Chondrocyte (in vitro differentiated cells): Measurements from ENCODE around the gene TTLL3. TPM values are rescaled to one million over a fixed set of nuclear protein-coding genes. Genes with fewer than 3 reads are reported as not detected.

Experiments
- DNase-seq: peaks from one replicate; pipeline ENCODE4 v3.0.0; 2021; ENCODE audit warnings: mixed read lengths, low spot score
- H3K27ac Mint-ChIP-seq: one replicate; pipeline ENCODE4 v1.8.0; 2021; ENCODE audit warnings: mild to moderate bottlenecking, moderate library complexity, mixed read lengths; ENCODE audit not compliant: unreplicated experiment
- H3K27me3 Mint-ChIP-seq: 2 replicates; pipeline ENCODE4 v1.8.0; 2021; ENCODE audit warnings: low read depth, mixed read lengths
- H3K36me3 Mint-ChIP-seq: 2 replicates; pipeline ENCODE4 v1.8.0; 2021; ENCODE audit warnings: low read depth, mixed read lengths
- H3K4me1 Mint-ChIP-seq: 2 replicates; pipeline ENCODE4 v1.8.0; 2021; ENCODE audit warnings: low read depth, mild to moderate bottlenecking, mixed read lengths
- H3K4me3 Mint-ChIP-seq: one replicate; pipeline ENCODE4 v1.8.0; 2021; ENCODE audit warnings: mild to moderate bottlenecking, moderate library complexity, mixed read lengths; ENCODE audit not compliant: unreplicated experiment
- H3K9me3 Mint-ChIP-seq: 2 replicates; pipeline ENCODE4 v1.8.0; 2021; ENCODE audit warnings: low read depth, mixed read lengths
- CTCF ChIP-seq: fragments of 200-600 bp; sonication (generic); IDR thresholded peaks from 2 replicates; pipeline ENCODE4 v1.5.0; 2021; ENCODE audit warnings: antibody characterized with exemption, mild to moderate bottlenecking, moderate library complexity
- total RNA-seq: library from RNA; stranded (reverse); gene quantifications from 3 replicates; pipeline ENCODE4 v1.2.1, GENCODE V29; 2021

The TTLL3 gene
- total RNA-seq, 1 donor from 2014 or later = 38.7 TPM

DNA sequence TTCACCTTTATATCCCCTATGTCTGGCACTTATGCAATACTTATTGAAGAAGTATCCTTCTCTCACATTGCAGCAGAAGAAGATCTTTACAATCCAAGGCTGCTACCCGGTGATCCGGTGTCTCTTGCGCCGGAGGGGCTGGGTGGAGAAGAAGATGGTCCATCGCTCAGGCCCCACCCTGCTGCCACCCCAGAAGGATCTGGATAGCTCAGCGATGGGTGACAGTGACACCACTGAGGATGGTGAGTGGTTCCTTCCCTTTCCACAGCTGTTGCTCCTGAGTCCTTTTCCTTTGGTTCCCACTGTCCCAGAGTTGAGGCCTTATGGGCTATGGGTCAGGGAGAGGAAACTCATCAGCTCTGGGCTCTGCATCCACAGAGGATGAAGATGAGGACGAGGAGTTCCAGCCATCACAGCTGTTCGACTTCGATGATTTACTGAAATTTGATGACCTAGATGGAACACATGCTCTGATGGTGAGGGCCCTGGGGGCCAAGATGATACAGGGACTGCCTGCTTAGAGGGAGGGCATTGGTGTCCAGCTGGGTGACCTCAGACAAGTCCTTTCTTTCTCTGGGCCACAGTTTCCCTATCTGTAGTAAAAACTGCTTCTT is 2.9 kb downstream of the TTLL3 start:
- H3K9me3 Mint-ChIP-seq = no peaks in the 10 kb centered on the region
- no peak overlapping the region for H3K27ac Mint-ChIP-seq
- no peak for DNase-seq
- no peaks in the 10 kb centered on the region for H3K27me3 Mint-ChIP-seq
- TF ChIP-seq CTCF = no peak
- peaks cover 30% of the 10 kb centered on the region for H3K4me1 Mint-ChIP-seq
- no peak overlapping the region for H3K4me3 Mint-ChIP-seq
- H3K36me3 Mint-ChIP-seq = peaks cover 3% of the 10 kb centered on the region

GRCh38 chr3:9815986-9816385 is 5.9 kb downstream of the TTLL3 start:
- H3K9me3 Mint-ChIP-seq = no peaks in the 10 kb centered on the region
- DNase-seq = peak; percentile 83
- no peaks in the 10 kb centered on the region for H3K27me3 Mint-ChIP-seq
- H3K36me3 Mint-ChIP-seq = peaks cover 7% of the 10 kb centered on the region
- H3K27ac Mint-ChIP-seq = no peak overlapping the region
- TF ChIP-seq CTCF = no peak
- H3K4me3 Mint-ChIP-seq = no peak overlapping the region
- H3K4me1 Mint-ChIP-seq = peaks cover 8% of the 10 kb centered on the region

DNA sequence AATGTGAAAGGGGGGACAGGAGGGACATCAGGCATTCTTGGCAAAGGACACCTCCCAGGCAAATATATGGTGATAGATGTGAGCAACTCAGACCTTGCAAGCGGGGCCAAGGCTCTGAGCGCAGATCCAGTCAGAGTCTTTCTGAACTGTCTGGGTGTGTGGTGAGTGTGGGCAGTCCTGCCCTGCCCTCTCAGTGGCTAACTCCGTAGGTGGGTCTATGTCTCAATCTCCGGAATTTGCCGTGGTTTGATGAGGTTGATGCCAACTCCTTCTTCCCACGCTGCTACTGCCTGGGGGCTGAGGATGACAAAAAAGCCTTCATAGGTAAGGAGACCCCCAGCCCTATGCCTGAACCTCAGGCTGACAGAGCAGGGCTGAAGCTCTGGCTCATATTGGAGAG is 7.4 kb downstream of the TTLL3 start:
- H3K4me3 Mint-ChIP-seq = no peak overlapping the region
- peak; percentile 14 for DNase-seq
- H3K27ac Mint-ChIP-seq = peak overlapping the region; percentile 8
- peaks cover 7% of the 10 kb centered on the region for H3K36me3 Mint-ChIP-seq
- no peaks in the 10 kb centered on the region for H3K4me1 Mint-ChIP-seq
- TF ChIP-seq CTCF = no peak
- no peaks in the 10 kb centered on the region for H3K27me3 Mint-ChIP-seq
- no peaks in the 10 kb centered on the region for H3K9me3 Mint-ChIP-seq

GRCh38 chr3:9818666-9819335 is 8.7 kb downstream of the TTLL3 start:
- Mint-ChIP-seq H3K27ac (no peak overlapping the region), H3K9me3 (no peaks in the 10 kb centered on the region), H3K4me1 (no peaks in the 10 kb centered on the region), H3K36me3 (peaks cover 4% of the 10 kb centered on the region), H3K27me3 (no peaks in the 10 kb centered on the region), H3K4me3 (no peak overlapping the region)
- no peak for TF ChIP-seq CTCF
- DNase-seq = peak; percentile 60

GRCh38 chr3:9820543-9820942 is 10.5 kb downstream of the TTLL3 start:
- no peaks in the 10 kb centered on the region for H3K27me3 Mint-ChIP-seq

More at GRCh38 chr3:9820543-9820942, 10.5 kb downstream of the TTLL3 start:
- Mint-ChIP-seq H3K9me3 (no peaks in the 10 kb centered on the region), H3K4me3 (no peak overlapping the region), H3K36me3 (peaks cover 4% of the 10 kb centered on the region), H3K4me1 (no peaks in the 10 kb centered on the region), H3K27ac (no peak overlapping the region)
- DNase-seq = peak; percentile 72
- no peak for TF ChIP-seq CTCF
